ENCODE data around the gene RTN1.

The RTN1 gene

Small RNAs within 50 kb of the gene (small RNA-seq; reads per million reads assigned to genes)
- gene MIR5586 (ENCODE audit: insufficient read depth): 2.0 reads per million
